ENCODE measurements around the gene THBD. TPM values are rescaled to one million over a fixed set of nuclear protein-coding genes. Genes with fewer than 3 reads are reported as not detected.
A peak's percentile ranks its signal among the peaks of the same experiment; 100 is the strongest.

THBD gene
- total RNA-seq, 1 donor from 2014 or later = 37.5 TPM

GRCh38 chr20:23011008-23011721, 38.3 kb downstream of the THBD start:
- TF ChIP-seq CTCF (IDR thresholded peaks at IDR 0.05) = no peak
- Mint-ChIP-seq H3K9me3 (ENCODE audit: low read depth) (no peaks in the 10 kb centered on the region), H3K4me3 (ENCODE audit: unreplicated experiment) (no peak overlapping the region)

GRCh38 chr20:23010096-23010495, 39.4 kb downstream of the THBD start:
- no peaks in the 10 kb centered on the region for H3K36me3 Mint-ChIP-seq (ENCODE audit: low read depth)
- peaks cover 24% of the 10 kb centered on the region for H3K4me1 Mint-ChIP-seq (ENCODE audit: low read depth)
- no peak for TF ChIP-seq CTCF (IDR thresholded peaks at IDR 0.05)

More at GRCh38 chr20:23011008-23011721, 38.3 kb downstream of the THBD start:
- Mint-ChIP-seq H3K36me3 (ENCODE audit: low read depth) (no peaks in the 10 kb centered on the region), H3K27me3 (ENCODE audit: low read depth) (no peaks in the 10 kb centered on the region), H3K27ac (ENCODE audit: unreplicated experiment) (no peak overlapping the region), H3K4me1 (ENCODE audit: low read depth) (peaks cover 24% of the 10 kb centered on the region)
- DNase-seq (ENCODE audit: low spot score) = no peak

GRCh38 chr20:23009636-23010035, 39.8 kb downstream of the THBD start:
- no peak for TF ChIP-seq CTCF (IDR thresholded peaks at IDR 0.05)
- Mint-ChIP-seq H3K9me3 (ENCODE audit: low read depth) (no peaks in the 10 kb centered on the region), H3K27ac (ENCODE audit: unreplicated experiment) (peak overlapping the region; percentile 51), H3K4me1 (ENCODE audit: low read depth) (peaks cover 24% of the 10 kb centered on the region), H3K4me3 (ENCODE audit: unreplicated experiment) (no peak overlapping the region), H3K36me3 (ENCODE audit: low read depth) (no peaks in the 10 kb centered on the region), H3K27me3 (ENCODE audit: low read depth) (no peaks in the 10 kb centered on the region)
- DNase-seq (ENCODE audit: low spot score) = no peak

More at GRCh38 chr20:23010096-23010495, 39.4 kb downstream of the THBD start:
- H3K27ac Mint-ChIP-seq (ENCODE audit: unreplicated experiment) = peak overlapping the region; percentile 18
- no peak overlapping the region for H3K4me3 Mint-ChIP-seq (ENCODE audit: unreplicated experiment)
- no peak for DNase-seq (ENCODE audit: low spot score)
- H3K27me3 Mint-ChIP-seq (ENCODE audit: low read depth) = no peaks in the 10 kb centered on the region
- H3K9me3 Mint-ChIP-seq (ENCODE audit: low read depth) = no peaks in the 10 kb centered on the region

DNA sequence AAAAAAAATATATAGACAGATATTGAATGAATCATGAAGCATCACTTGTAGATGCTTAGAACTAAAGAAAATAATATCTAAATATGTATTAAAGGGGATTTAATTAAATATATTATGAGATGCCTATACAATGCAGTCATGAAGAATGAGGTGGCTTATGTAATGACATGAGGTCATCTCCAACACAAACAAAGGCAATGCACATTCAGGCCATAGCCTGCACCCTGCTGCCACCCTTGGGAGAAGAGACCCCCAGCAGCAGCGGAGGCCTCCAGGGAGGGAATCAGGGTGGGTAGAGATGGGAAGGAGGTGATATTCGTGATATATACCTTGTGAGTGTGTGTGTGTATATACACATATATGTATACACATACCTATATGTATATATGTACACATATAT, 40.8 kb downstream of the THBD start:
- peaks cover 24% of the 10 kb centered on the region for H3K4me1 Mint-ChIP-seq (ENCODE audit: low read depth)

More for the DNA sequence above, 40.8 kb downstream of the THBD start:
- no peak for DNase-seq (ENCODE audit: low spot score)
- H3K9me3 Mint-ChIP-seq (ENCODE audit: low read depth) = no peaks in the 10 kb centered on the region
- H3K4me3 Mint-ChIP-seq (ENCODE audit: unreplicated experiment) = no peak overlapping the region
- H3K36me3 Mint-ChIP-seq (ENCODE audit: low read depth) = no peaks in the 10 kb centered on the region
- H3K27me3 Mint-ChIP-seq (ENCODE audit: low read depth) = no peaks in the 10 kb centered on the region
- TF ChIP-seq CTCF (IDR thresholded peaks at IDR 0.05) = no peak
- H3K27ac Mint-ChIP-seq (ENCODE audit: unreplicated experiment) = no peak overlapping the region

Measured in chondrocyte (in vitro differentiated cells).